Hepatocyte (in vitro differentiated cells): ENCODE measurements around the gene DDX6. TPM values are rescaled to one million over a fixed set of nuclear protein-coding genes. Genes with fewer than 3 reads are reported as not detected.

Experiments used
- DNase-seq: peaks from one replicate; pipeline ENCODE4 v3.0.0-alpha.2; 2016; ENCODE audit warnings: low spot score
- H2AFZ ChIP-seq: fragments of 200-600 bp; sonication (generic); 2 replicates; pipeline ENCODE4 v1.6.0; 2016; ENCODE audit warnings: antibody characterized with exemption, mild to moderate bottlenecking
- H3K27ac ChIP-seq: fragments of 200-600 bp; sonication (generic); 2 replicates; pipeline ENCODE4 v1.5.1; 2016; ENCODE audit warnings: mild to moderate bottlenecking
- H3K27me3 ChIP-seq: fragments of 200-600 bp; sonication (generic); 2 replicates; pipeline ENCODE4 v1.6.1; 2016
- H3K36me3 ChIP-seq: fragments of 200-600 bp; sonication (generic); replicated peaks from 2 replicates; pipeline ENCODE4 v1.5.1; 2016; ENCODE audit warnings: low read depth; ENCODE audit not compliant: insufficient read depth
- H3K4me1 ChIP-seq: fragments of 200-600 bp; sonication (generic); 2 replicates; pipeline ENCODE4 v1.5.1; 2016; ENCODE audit warnings: mild to moderate bottlenecking, moderate library complexity; ENCODE audit not compliant: insufficient read depth
- H3K4me2 ChIP-seq: fragments of 200-600 bp; sonication (generic); 2 replicates; pipeline ENCODE4 v1.6.0; 2016
- H3K4me3 ChIP-seq: fragments of 200-600 bp; sonication (generic); 2 replicates; pipeline ENCODE4 v1.5.1; 2016; ENCODE audit warnings: mild to moderate bottlenecking
- H3K79me2 ChIP-seq: fragments of 200-600 bp; sonication (generic); 2 replicates; pipeline ENCODE4 v1.6.0; 2017; ENCODE audit warnings: mild to moderate bottlenecking
- H3K9me2 ChIP-seq: fragments of 200-600 bp; sonication (generic); replicated peaks from 2 replicates; pipeline ENCODE4 v1.6.0; 2017; ENCODE audit warnings: mild to moderate bottlenecking; ENCODE audit not compliant: insufficient read depth
- H3K9me3 ChIP-seq: fragments of 200-600 bp; sonication (generic); 2 replicates; pipeline ENCODE4 v1.5.1; 2016; ENCODE audit warnings: low read depth, mild to moderate bottlenecking
- H4K20me1 ChIP-seq: fragments of 200-600 bp; sonication (generic); 2 replicates; pipeline ENCODE4 v1.6.0; 2016; ENCODE audit warnings: mild to moderate bottlenecking; ENCODE audit not compliant: insufficient read depth, poor library complexity, severe bottlenecking
- EZH2 ChIP-seq: fragments of 200-600 bp; sonication (generic); IDR thresholded peaks from 2 replicates; pipeline ENCODE4 v1.6.1; 2016; ENCODE audit warnings: antibody characterized with exemption, mild to moderate bottlenecking, borderline replicate concordance
- EZH2phosphoT487 ChIP-seq: fragments of 200-600 bp; sonication (generic); IDR thresholded peaks from one replicate; pipeline ENCODE4 v1.6.1; 2018; ENCODE audit warnings: antibody characterized with exemption, mild to moderate bottlenecking, low read depth, moderate library complexity; ENCODE audit not compliant: unreplicated experiment, severe bottlenecking
- WGBS: methylation state at CpG from one replicate; pipeline ENCODE4 v1.1.6; 2016; ENCODE audit warnings: low lambda C conversion rate; ENCODE audit errors: missing lambda C conversion rate; 5-methylcytosine and 5-hydroxymethylcytosine counted together
- polyA plus RNA-seq: library from polyadenylated mRNA; unstranded; fragments of >200 nt; fragmentation: Nextera tagmentation; extraction: Ambion mirVana; gene quantifications from 2 replicates; pipeline ENCODE4 v1.2.1, GENCODE V29; 2016
- small RNA-seq: library from RNA; depleted of rRNA; stranded (forward); fragments of <200 nt; gene quantifications from one replicate; pipeline ENCODE3, GENCODE V24; 2014
- total RNA-seq: library from RNA; depleted of rRNA; stranded (reverse); fragments of >200 nt; gene quantifications from 2 replicates; pipeline ENCODE4 v1.2.3, GENCODE V29; 2014
- TF ChIP-seq, protein P1 (sequence below): fragments of 200-600 bp; sonication (generic); IDR thresholded peaks from 2 replicates; pipeline ENCODE4 v1.5.1; 2016; ENCODE audit warnings: antibody characterized with exemption, mild to moderate bottlenecking; ENCODE audit not compliant: poor library complexity

Gene DDX6
- total and polyA plus RNA-seq, 2 experiments from 2014 or later, result 16.4 to 122 TPM

- Histone ChIP-seq H3K36me3 (no peaks in the 10 kb centered on the region), H4K20me1 (no peaks in the 10 kb centered on the region), H2AFZ (no peak overlapping the region), H3K79me2 (no peaks in the 10 kb centered on the region), H3K4me1 (no peaks in the 10 kb centered on the region), H3K9me2 (no peaks in the 10 kb centered on the region), H3K27me3 (no peaks in the 10 kb centered on the region), H3K9me3 (no peaks in the 10 kb centered on the region), H3K4me3 (no peak overlapping the region), H3K4me2 (no peak overlapping the region), H3K27ac (no peak overlapping the region)
- 81% methylated on average over 15 of the region's 15 CpGs for WGBS
- no peak for TF ChIP-seq EZH2phosphoT487
- TF ChIP-seq, protein P1, sequence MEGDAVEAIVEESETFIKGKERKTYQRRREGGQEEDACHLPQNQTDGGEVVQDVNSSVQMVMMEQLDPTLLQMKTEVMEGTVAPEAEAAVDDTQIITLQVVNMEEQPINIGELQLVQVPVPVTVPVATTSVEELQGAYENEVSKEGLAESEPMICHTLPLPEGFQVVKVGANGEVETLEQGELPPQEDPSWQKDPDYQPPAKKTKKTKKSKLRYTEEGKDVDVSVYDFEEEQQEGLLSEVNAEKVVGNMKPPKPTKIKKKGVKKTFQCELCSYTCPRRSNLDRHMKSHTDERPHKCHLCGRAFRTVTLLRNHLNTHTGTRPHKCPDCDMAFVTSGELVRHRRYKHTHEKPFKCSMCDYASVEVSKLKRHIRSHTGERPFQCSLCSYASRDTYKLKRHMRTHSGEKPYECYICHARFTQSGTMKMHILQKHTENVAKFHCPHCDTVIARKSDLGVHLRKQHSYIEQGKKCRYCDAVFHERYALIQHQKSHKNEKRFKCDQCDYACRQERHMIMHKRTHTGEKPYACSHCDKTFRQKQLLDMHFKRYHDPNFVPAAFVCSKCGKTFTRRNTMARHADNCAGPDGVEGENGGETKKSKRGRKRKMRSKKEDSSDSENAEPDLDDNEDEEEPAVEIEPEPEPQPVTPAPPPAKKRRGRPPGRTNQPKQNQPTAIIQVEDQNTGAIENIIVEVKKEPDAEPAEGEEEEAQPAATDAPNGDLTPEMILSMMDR, result no peak
- TF ChIP-seq EZH2, result no peak
- no peak for DNase-seq
Observed at GRCh38 chr11:118705111-118705741, 85.7 kb downstream of the DDX6 start.

- H2AFZ ChIP-seq, result no peak overlapping the region
- no peaks in the 10 kb centered on the region for H3K4me1 ChIP-seq
- no peak overlapping the region for H3K27ac ChIP-seq
- no peak for DNase-seq
- WGBS, result 96% methylated on average over 5 of the region's 5 CpGs
- H3K79me2 ChIP-seq, result no peaks in the 10 kb centered on the region
- TF ChIP-seq EZH2, result no peak
- no peak for TF ChIP-seq EZH2phosphoT487
- TF ChIP-seq, protein P1, result no peak
- H3K9me3 ChIP-seq, result no peaks in the 10 kb centered on the region
- no peaks in the 10 kb centered on the region for H4K20me1 ChIP-seq
- no peak overlapping the region for H3K4me2 ChIP-seq
- no peaks in the 10 kb centered on the region for H3K36me3 ChIP-seq
- H3K4me3 ChIP-seq, result no peak overlapping the region
- no peaks in the 10 kb centered on the region for H3K27me3 ChIP-seq
- H3K9me2 ChIP-seq, result no peaks in the 10 kb centered on the region
Observed at GRCh38 chr11:118703563-118704106, 87.3 kb downstream of the DDX6 start.

DNA sequence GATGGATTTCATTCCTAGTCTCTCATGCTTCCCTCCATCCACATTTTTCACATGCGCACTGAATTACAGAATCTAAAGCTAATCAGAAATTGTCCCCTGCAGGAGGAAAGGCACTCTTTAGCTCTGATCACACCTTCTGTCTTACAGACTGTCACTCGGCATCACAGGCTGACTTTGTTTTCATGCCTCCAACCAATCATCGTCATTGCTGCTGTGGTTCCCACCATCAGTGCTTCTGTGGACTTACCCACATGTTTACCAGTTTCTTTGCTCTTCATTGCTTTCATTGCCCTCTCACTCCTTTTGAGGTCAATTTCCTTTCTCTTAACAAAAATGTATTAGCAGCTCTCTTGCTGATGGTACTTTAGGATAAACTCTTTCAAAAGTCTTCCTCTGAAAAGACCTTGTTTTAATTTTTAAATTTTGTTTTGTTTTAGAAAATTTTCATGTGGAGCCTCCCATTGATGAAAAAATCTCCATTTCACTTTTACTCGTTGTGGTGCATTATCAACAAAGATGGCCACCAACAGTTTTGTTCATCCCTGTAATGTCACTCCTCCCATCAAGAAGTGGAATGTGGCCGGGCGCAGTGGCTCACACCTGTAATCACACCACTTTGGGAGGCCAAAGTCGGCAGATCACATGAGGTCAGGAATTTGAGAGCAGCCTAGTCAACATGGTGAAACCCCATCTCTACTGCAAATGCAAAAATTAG lies 91.3 kb downstream of the DDX6 start:
- H3K4me2 ChIP-seq, result no peak overlapping the region
- no peak for DNase-seq
- H3K9me3 ChIP-seq, result no peaks in the 10 kb centered on the region
- no peaks in the 10 kb centered on the region for H3K36me3 ChIP-seq
- no peak for TF ChIP-seq EZH2phosphoT487
- TF ChIP-seq, protein P1, result no peak
- H3K9me2 ChIP-seq, result no peaks in the 10 kb centered on the region
- H3K27me3 ChIP-seq, result no peaks in the 10 kb centered on the region
- no peak overlapping the region for H2AFZ ChIP-seq
- no peaks in the 10 kb centered on the region for H3K79me2 ChIP-seq
- H4K20me1 ChIP-seq, result no peaks in the 10 kb centered on the region
- H3K4me3 ChIP-seq, result no peak overlapping the region
- no peak overlapping the region for H3K27ac ChIP-seq
- WGBS, result 88% methylated on average over 7 of the region's 7 CpGs
- no peaks in the 10 kb centered on the region for H3K4me1 ChIP-seq

Small RNA genes lying within 50 kb of the gene (small RNA-seq; reads per million reads assigned to genes)
- gene AP004609.2 (not detected), gene RF00019 (not detected), gene RNU6-376P (not detected)

Other genes with a start within 250 kb of the DDX6 start
- 20.6 and 21.0 TPM in 2 replicates for gene IFT46, start 225.2 kb downstream of the DDX6 start, total RNA-seq
- gene IFT46, start 225.2 kb downstream of the DDX6 start, polyA plus RNA-seq, result 12.3 and 12.6 TPM in 2 replicates
- gene ARCN1, start 218.8 kb downstream of the DDX6 start, total RNA-seq, result 177 and 190 TPM in 2 replicates
- 166 and 194 TPM in 2 replicates for gene ARCN1, start 218.8 kb downstream of the DDX6 start, polyA plus RNA-seq
- gene PHLDB1, start 183.5 kb downstream of the DDX6 start, total RNA-seq, result 45.8 and 51.8 TPM in 2 replicates
- gene PHLDB1, start 183.5 kb downstream of the DDX6 start, polyA plus RNA-seq, result 71.1 and 73.0 TPM in 2 replicates
- gene TREH, start 111.5 kb downstream of the DDX6 start, total RNA-seq, result 6.6 and 10.2 TPM in 2 replicates
- 10.7 and 15.1 TPM in 2 replicates for gene TREH, start 111.5 kb downstream of the DDX6 start, polyA plus RNA-seq
- gene CXCR5, start 92.7 kb upstream of the DDX6 start, total RNA-seq, result not detected in 2 replicates
- 0.11 and 0.29 TPM in 2 replicates for gene CXCR5, start 92.7 kb upstream of the DDX6 start, polyA plus RNA-seq
- gene BCL9L, start 134.8 kb upstream of the DDX6 start, total RNA-seq, result 7.8 and 25.3 TPM in 2 replicates
- gene BCL9L, start 134.8 kb upstream of the DDX6 start, polyA plus RNA-seq, result 18.0 and 18.1 TPM in 2 replicates
- 2.2 and 3.6 TPM in 2 replicates for gene UPK2, start 165.1 kb upstream of the DDX6 start, total RNA-seq
- gene UPK2, start 165.1 kb upstream of the DDX6 start, polyA plus RNA-seq, result 55.3 and 101 TPM in 2 replicates
- gene FOXR1, start 180.6 kb upstream of the DDX6 start, total RNA-seq, result not detected in 2 replicates
- gene FOXR1, start 180.6 kb upstream of the DDX6 start, polyA plus RNA-seq, result 0.41 TPM in 1 of 2 replicates, not detected in the other
- 26.2 and 28.2 TPM in 2 replicates for gene CENATAC, start 207.0 kb upstream of the DDX6 start, total RNA-seq
- gene CENATAC, start 207.0 kb upstream of the DDX6 start, polyA plus RNA-seq, result 22.6 and 24.5 TPM in 2 replicates
- 1,502 and 1,568 TPM in 2 replicates for gene RPS25, start 227.2 kb upstream of the DDX6 start, total RNA-seq
- 1,058 and 1,100 TPM in 2 replicates for gene RPS25, start 227.2 kb upstream of the DDX6 start, polyA plus RNA-seq
- 78.5 and 96.1 TPM in 2 replicates for gene TRAPPC4, start 227.6 kb upstream of the DDX6 start, total RNA-seq
- 174 and 175 TPM in 2 replicates for gene TRAPPC4, start 227.6 kb upstream of the DDX6 start, polyA plus RNA-seq
- gene SLC37A4, start 239.7 kb upstream of the DDX6 start, total RNA-seq, result 68.0 and 87.4 TPM in 2 replicates
- 63.5 and 82.3 TPM in 2 replicates for gene SLC37A4, start 239.7 kb upstream of the DDX6 start, polyA plus RNA-seq